Measurements from ENCODE around the gene STBD1. TPM values are rescaled to one million over a fixed set of nuclear protein-coding genes. Genes with fewer than 3 reads are reported as not detected.
"Not testable (repeated sequence)": the region's sequence is repeated elsewhere in the genome, so short reads cannot be mapped to it uniquely, and the experiment has no call there.

Gene STBD1
- total RNA-seq, 3 donors from 2014 or later = 7.3 to 24.0 (median 8.8) TPM

- H3K4me3 ChIP-seq = no peak overlapping the region
- no peaks in the 10 kb centered on the region for H3K36me3 ChIP-seq
- no peak for DNase-seq (ENCODE audit: low spot score in 2 of 2)
- intact Hi-C loops (cut with DNase I; ENCODE audit: low total_unique reads) = no loop called here
- no peak for TF ChIP-seq CTCF (IDR thresholded peaks at IDR 0.05)
- TF ChIP-seq POLR2A (IDR thresholded peaks at IDR 0.05) = no peak
- no peak for TF ChIP-seq POLR2AphosphoS5 (IDR thresholded peaks at IDR 0.05)
- H3K4me1 ChIP-seq = no peaks in the 10 kb centered on the region
- H3K9me3 ChIP-seq = no peaks in the 10 kb centered on the region
- H3K27me3 ChIP-seq = no peaks in the 10 kb centered on the region
- no peak overlapping the region for H3K27ac ChIP-seq
Observed at GRCh38 chr4:76283900-76284299, 22.6 kb upstream of the STBD1 start.

- H3K4me3 ChIP-seq; H3K36me3 ChIP-seq; intact Hi-C loops (cut with DNase I; ENCODE audit: low total_unique reads); H3K27me3 ChIP-seq; DNase-seq (ENCODE audit: low spot score in 2 of 2); H3K27ac ChIP-seq; H3K9me3 ChIP-seq; H3K4me1 ChIP-seq: not testable (repeated sequence)
Observed at GRCh38 chr4:76287811-76288210, 18.7 kb upstream of the STBD1 start.

GRCh38 chr4:76292730-76293129, 13.8 kb upstream of the STBD1 start:
- Histone ChIP-seq H3K9me3 (no peaks in the 10 kb centered on the region), H3K27me3 (no peaks in the 10 kb centered on the region), H3K4me1 (no peaks in the 10 kb centered on the region), H3K36me3 (no peaks in the 10 kb centered on the region), H3K4me3 (no peak overlapping the region), H3K27ac (peak overlapping the region in 1 of 2 donors; percentile 4)
- no peak for DNase-seq (ENCODE audit: low spot score in 2 of 2)
- TF ChIP-seq CTCF (IDR thresholded peaks at IDR 0.05) (no peak), POLR2AphosphoS5 (IDR thresholded peaks at IDR 0.05) (no peak)
- intact Hi-C loops (cut with DNase I; ENCODE audit: low total_unique reads) = no loop called here

GRCh38 chr4:76293772-76294171, 12.8 kb upstream of the STBD1 start:
- H3K27ac ChIP-seq = no peak overlapping the region
- intact Hi-C loops (cut with DNase I; ENCODE audit: low total_unique reads) = no loop called here
- H3K27me3 ChIP-seq = no peaks in the 10 kb centered on the region
- no peaks in the 10 kb centered on the region for H3K36me3 ChIP-seq
- no peak for DNase-seq (ENCODE audit: low spot score in 2 of 2)
- no peak overlapping the region for H3K4me3 ChIP-seq
- no peaks in the 10 kb centered on the region for H3K4me1 ChIP-seq
- peaks cover 0 to 3% of the 10 kb centered on the region in 2 donors for H3K9me3 ChIP-seq
- no peak for TF ChIP-seq POLR2AphosphoS5 (IDR thresholded peaks at IDR 0.05)
- TF ChIP-seq CTCF (IDR thresholded peaks at IDR 0.05) = no peak
- TF ChIP-seq POLR2A (IDR thresholded peaks at IDR 0.05) = no peak

- Histone ChIP-seq H3K4me1 (no peaks in the 10 kb centered on the region), H3K36me3 (no peaks in the 10 kb centered on the region), H3K9me3 (peaks cover 0 to 3% of the 10 kb centered on the region in 2 donors), H3K4me3 (no peak overlapping the region), H3K27me3 (no peaks in the 10 kb centered on the region), H3K27ac (no peak overlapping the region)
- TF ChIP-seq POLR2A (IDR thresholded peaks at IDR 0.05) (no peak), POLR2AphosphoS5 (IDR thresholded peaks at IDR 0.05) (no peak), CTCF (IDR thresholded peaks at IDR 0.05) (no peak)
- intact Hi-C loops (cut with DNase I; ENCODE audit: low total_unique reads) = no loop called here
- DNase-seq (ENCODE audit: low spot score in 2 of 2) = no peak
Observed at GRCh38 chr4:76296286-76296820, 10.2 kb upstream of the STBD1 start.

- TF ChIP-seq POLR2AphosphoS5 (IDR thresholded peaks at IDR 0.05) (no peak), CTCF (IDR thresholded peaks at IDR 0.05) (no peak), POLR2A (IDR thresholded peaks at IDR 0.05) (no peak)
- Histone ChIP-seq H3K4me1 (no peaks in the 10 kb centered on the region), H3K27me3 (no peaks in the 10 kb centered on the region), H3K4me3 (no peak overlapping the region), H3K9me3 (peaks cover 0 to 3% of the 10 kb centered on the region in 2 donors), H3K36me3 (no peaks in the 10 kb centered on the region), H3K27ac (no peak overlapping the region)
- no peak for DNase-seq (ENCODE audit: low spot score in 2 of 2)
- intact Hi-C loops (cut with DNase I; ENCODE audit: low total_unique reads) = no loop called here
Observed at GRCh38 chr4:76298227-76298626, 8.3 kb upstream of the STBD1 start.
